GM23248 (cell line): ENCODE results near the gene ACACA.

Source experiments
- EZH2 ChIP-seq: fragments of 200-600 bp; sonication (generic); IDR thresholded peaks from 2 replicates; pipeline ENCODE4 v1.6.1; 2018; ENCODE audit warnings: antibody characterized with exemption, mild to moderate bottlenecking; ENCODE audit not compliant: insufficient read depth, poor library complexity, severe bottlenecking
- EZH2phosphoT487 ChIP-seq: fragments of 200-600 bp; sonication (generic); IDR thresholded peaks from 2 replicates; pipeline ENCODE4 v1.6.1; 2018; ENCODE audit warnings: antibody characterized with exemption, moderate library complexity, mild to moderate bottlenecking, low read depth; ENCODE audit not compliant: insufficient read depth

DNA sequence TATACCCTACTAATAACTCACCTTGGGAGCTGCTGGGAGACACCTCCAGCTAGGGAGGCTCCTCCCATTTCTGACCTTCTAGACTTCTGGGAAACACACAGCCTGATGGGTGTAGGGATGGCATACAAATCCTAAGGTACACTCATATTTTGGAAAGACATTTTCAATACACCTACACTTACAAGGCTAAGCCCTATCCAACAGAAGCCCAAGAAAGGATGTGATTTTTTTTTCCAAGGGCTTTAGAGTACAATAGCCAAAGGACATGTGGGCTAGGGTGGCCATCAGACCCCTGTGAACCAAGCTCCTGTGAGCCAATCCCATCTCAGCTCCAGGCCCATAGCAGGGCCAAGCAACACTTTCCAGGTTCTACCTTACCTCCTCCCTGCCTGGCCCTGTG is 313.9 kb downstream of the ACACA start:
- TF ChIP-seq EZH2, result no peak
- TF ChIP-seq EZH2phosphoT487, result no peak
